Measurements from ENCODE around the gene KIF20B. TPM values are rescaled to one million over a fixed set of nuclear protein-coding genes. Genes with fewer than 3 reads are reported as not detected.

The KIF20B gene
- total RNA-seq, 2 donors from 2014 or later = 0.99 to 2.1 TPM

GRCh38 chr10:89663144-89663543 is 38.2 kb upstream of the KIF20B start:
- intact Hi-C loops (cut with DNase I) = no loop called here
- TF ChIP-seq, protein P1, sequence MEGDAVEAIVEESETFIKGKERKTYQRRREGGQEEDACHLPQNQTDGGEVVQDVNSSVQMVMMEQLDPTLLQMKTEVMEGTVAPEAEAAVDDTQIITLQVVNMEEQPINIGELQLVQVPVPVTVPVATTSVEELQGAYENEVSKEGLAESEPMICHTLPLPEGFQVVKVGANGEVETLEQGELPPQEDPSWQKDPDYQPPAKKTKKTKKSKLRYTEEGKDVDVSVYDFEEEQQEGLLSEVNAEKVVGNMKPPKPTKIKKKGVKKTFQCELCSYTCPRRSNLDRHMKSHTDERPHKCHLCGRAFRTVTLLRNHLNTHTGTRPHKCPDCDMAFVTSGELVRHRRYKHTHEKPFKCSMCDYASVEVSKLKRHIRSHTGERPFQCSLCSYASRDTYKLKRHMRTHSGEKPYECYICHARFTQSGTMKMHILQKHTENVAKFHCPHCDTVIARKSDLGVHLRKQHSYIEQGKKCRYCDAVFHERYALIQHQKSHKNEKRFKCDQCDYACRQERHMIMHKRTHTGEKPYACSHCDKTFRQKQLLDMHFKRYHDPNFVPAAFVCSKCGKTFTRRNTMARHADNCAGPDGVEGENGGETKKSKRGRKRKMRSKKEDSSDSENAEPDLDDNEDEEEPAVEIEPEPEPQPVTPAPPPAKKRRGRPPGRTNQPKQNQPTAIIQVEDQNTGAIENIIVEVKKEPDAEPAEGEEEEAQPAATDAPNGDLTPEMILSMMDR (IDR thresholded peaks at IDR 0.05) = no peak
- no peak for TF ChIP-seq POLR2A (IDR thresholded peaks at IDR 0.05)
- H3K4me3 ChIP-seq = no peak overlapping the region
- no peaks in the 10 kb centered on the region for H3K27me3 ChIP-seq
- H3K36me3 ChIP-seq (replicated peaks in 1 of 2; ENCODE audit: insufficient read depth in 1 of 2, low read depth in 2 of 2) = no peaks in the 10 kb centered on the region
- no peak for DNase-seq
- no peak for ATAC-seq
- WGBS, 2 donors = 64 to 66% methylated on average over 3 of the region's 3 CpGs
- no peaks in the 10 kb centered on the region for H3K4me1 ChIP-seq
- H3K27ac ChIP-seq = no peak overlapping the region
- H3K9me3 ChIP-seq = no peaks in the 10 kb centered on the region

DNA sequence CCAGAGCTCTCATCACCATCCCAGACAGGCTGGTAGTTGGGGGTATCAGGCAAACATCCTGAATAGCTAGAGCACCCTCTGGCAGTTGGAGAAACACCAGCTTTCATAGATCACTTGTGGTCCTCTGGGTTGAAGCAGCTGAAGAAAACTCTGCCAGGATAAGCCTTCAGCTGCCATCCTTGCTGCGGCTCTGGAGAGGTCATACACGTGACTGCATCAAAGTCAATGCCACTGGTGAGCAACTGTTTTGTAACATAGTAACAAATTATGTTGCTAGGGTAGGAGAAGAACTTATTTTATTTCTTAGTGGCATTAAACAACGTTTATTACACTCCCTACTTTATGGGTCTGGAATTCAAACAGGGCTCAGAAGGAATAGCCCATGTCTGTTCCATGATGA is 37.2 kb upstream of the KIF20B start:
- no peak overlapping the region for H3K4me3 ChIP-seq
- no peaks in the 10 kb centered on the region for H3K36me3 ChIP-seq (replicated peaks in 1 of 2; ENCODE audit: insufficient read depth in 1 of 2, low read depth in 2 of 2)
- DNase-seq (no peak), ATAC-seq (no peak)
- H3K9me3 ChIP-seq = no peaks in the 10 kb centered on the region
- 59 to 64% methylated on average over 3 of the region's 3 CpGs for WGBS, 2 donors
- intact Hi-C loops (cut with DNase I) = no loop called here
- no peak for TF ChIP-seq POLR2A (IDR thresholded peaks at IDR 0.05)
- TF ChIP-seq, protein P1 (IDR thresholded peaks at IDR 0.05) = no peak
- no peaks in the 10 kb centered on the region for H3K27me3 ChIP-seq
- no peaks in the 10 kb centered on the region for H3K4me1 ChIP-seq
- no peak overlapping the region for H3K27ac ChIP-seq

DNA sequence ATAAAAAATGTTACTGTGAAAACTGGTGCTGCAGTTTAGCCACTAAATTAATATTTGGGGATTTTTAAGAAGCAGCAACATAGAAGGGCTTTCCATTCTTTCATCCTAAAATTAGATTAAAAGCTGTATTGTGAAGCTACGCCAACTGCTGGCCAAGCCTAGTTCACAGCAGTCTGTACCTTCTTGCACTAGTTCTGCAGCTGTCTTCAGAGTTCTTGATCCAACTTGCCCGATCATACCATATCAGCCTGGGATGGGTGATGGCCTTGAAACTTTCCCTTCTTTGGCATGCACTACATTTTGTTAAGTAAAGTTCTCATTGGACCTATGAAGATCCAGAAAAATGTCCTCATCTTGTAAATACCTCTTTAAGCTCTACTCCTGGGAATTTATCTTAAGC is 36.1 kb upstream of the KIF20B start:
- H3K36me3 ChIP-seq (replicated peaks in 1 of 2; ENCODE audit: insufficient read depth in 1 of 2, low read depth in 2 of 2) = no peaks in the 10 kb centered on the region
- ATAC-seq (no peak), DNase-seq (no peak)
- intact Hi-C loops (cut with DNase I) = no loop called here
- WGBS, 2 donors = 67 to 68% methylated on average over 2 of the region's 2 CpGs
- TF ChIP-seq, protein P1 (IDR thresholded peaks at IDR 0.05) = no peak
- TF ChIP-seq POLR2A (IDR thresholded peaks at IDR 0.05) = no peak
- no peaks in the 10 kb centered on the region for H3K27me3 ChIP-seq
- no peaks in the 10 kb centered on the region for H3K9me3 ChIP-seq
- H3K27ac ChIP-seq = no peak overlapping the region
- H3K4me1 ChIP-seq = no peaks in the 10 kb centered on the region
- no peak overlapping the region for H3K4me3 ChIP-seq

DNA sequence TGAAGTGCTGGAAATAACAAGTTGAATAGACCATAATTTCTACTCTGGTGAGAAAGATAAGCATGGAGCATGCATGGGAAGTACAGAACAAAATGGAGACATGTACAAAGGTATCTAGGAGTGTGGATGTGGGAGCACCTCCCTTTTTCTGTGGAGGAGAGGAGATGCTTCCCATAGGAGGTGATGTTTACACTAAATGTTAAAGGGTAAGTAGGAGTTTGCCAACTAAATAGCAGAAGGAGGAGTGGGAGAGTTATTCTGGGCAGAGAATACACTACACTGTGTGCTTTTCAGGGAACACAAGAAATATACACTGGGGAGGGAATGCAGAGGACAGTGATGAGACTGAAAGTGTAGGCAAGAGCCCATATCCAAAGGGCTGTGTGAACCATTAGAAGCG is 35.3 kb upstream of the KIF20B start:
- Histone ChIP-seq H3K9me3 (no peaks in the 10 kb centered on the region), H3K4me3 (no peak overlapping the region), H3K27me3 (no peaks in the 10 kb centered on the region), H3K27ac (no peak overlapping the region), H3K36me3 (replicated peaks in 1 of 2; ENCODE audit: insufficient read depth in 1 of 2, low read depth in 2 of 2) (no peaks in the 10 kb centered on the region), H3K4me1 (no peaks in the 10 kb centered on the region)
- WGBS, 2 donors = 88 to 100% methylated on average over 1 of the region's 1 CpG
- intact Hi-C loops (cut with DNase I) = no loop called here
- ATAC-seq = no peak
- TF ChIP-seq, protein P1 (IDR thresholded peaks at IDR 0.05) = no peak
- TF ChIP-seq POLR2A (IDR thresholded peaks at IDR 0.05) = no peak
- DNase-seq = no peak

DNA sequence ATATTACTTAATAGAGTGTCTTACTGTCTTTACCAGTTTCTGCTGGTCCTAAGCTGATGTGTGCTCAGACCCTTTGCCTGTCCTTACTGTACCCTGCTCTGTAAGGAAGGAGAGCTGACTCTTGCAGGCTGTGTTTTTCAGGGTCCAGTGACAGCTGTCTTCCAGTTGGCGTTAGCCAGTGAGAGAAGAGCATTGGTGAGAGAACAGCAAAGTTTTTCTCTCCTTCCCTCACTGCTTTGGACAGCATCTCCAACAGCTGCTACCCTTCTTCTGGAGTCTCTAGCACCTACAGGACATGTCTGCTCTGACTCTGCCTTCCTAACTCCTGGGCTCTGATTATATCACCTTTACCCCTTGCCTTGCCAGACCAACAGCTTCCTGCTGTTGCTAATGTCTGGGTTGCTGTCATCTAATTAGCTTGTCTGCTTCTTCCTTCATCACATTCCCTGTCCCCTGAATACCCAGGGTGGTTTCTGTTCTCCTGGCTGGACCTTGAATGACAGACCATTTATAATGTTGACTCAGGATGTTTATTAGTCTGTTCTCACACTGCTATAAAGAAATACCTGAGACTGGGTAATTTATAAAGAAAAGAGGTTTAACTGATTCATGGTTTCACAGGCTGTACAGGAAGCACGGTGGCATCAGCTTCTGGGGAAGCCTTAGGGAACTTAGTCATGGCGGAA is 32.9 kb upstream of the KIF20B start:
- 72 to 99% methylated on average over 3 of the region's 3 CpGs for WGBS, 2 donors
- no peak for TF ChIP-seq POLR2A (IDR thresholded peaks at IDR 0.05)
- TF ChIP-seq, protein P1 (IDR thresholded peaks at IDR 0.05) = no peak
- ATAC-seq = no peak
- intact Hi-C loops (cut with DNase I) = no loop called here
- Histone ChIP-seq H3K4me3 (no peak overlapping the region), H3K4me1 (no peaks in the 10 kb centered on the region), H3K36me3 (replicated peaks in 1 of 2; ENCODE audit: insufficient read depth in 1 of 2, low read depth in 2 of 2) (no peaks in the 10 kb centered on the region), H3K27me3 (no peaks in the 10 kb centered on the region), H3K9me3 (no peaks in the 10 kb centered on the region), H3K27ac (no peak overlapping the region)
- DNase-seq = no peak
